Kidney (tissue), 14 donors: ENCODE data around the gene SNX15. TPM values are rescaled to one million over a fixed set of nuclear protein-coding genes. Genes with fewer than 3 reads are reported as not detected.

Experiments
- DNase-seq, 5 donors: peaks; one replicate each; pipeline ENCODE4 v3.0.0-alpha.2; 2013 to 2020
- FAIRE-seq: peaks from 2 replicates; lab custom pipeline; 2012; peaks lifted over from hg19 to GRCh38; lab: Jason Lieb, UNC
- H3K27ac ChIP-seq, 2 donors: one replicate each; pipeline ENCODE4 v1.7.0; 2013; ENCODE audit warnings: low read depth in 2 of 2, low read length in 2 of 2, inconsistent platforms in 1 of 2
- H3K27me3 ChIP-seq: one replicate; pipeline ENCODE4 v1.7.1; 2013; ENCODE audit warnings: low read length, inconsistent platforms; ENCODE audit not compliant: control insufficient read depth, insufficient read depth
- H3K36me3 ChIP-seq, 3 donors: one replicate each; pipeline versions ENCODE4 v1.7.0 to v1.7.1; 2013; ENCODE audit warnings: low read length in 3 of 3, control low read depth in 1 of 3, inconsistent platforms in 1 of 3; ENCODE audit not compliant: insufficient read depth in 3 of 3, control insufficient read depth in 2 of 3
- H3K4me1 ChIP-seq, 3 donors: one replicate each; pipeline versions ENCODE4 v1.7.0 to v1.7.1; 2013; ENCODE audit warnings: low read length in 3 of 3, inconsistent platforms in 1 of 3, low read depth in 1 of 3; ENCODE audit not compliant: control insufficient read depth in 2 of 3, insufficient read depth in 2 of 3
- H3K4me3 ChIP-seq, 3 donors: one replicate each; pipeline versions ENCODE4 v1.7.0 to v1.8.1; 2013; ENCODE audit warnings: low read length in 3 of 3, control low read depth in 1 of 3, inconsistent platforms in 1 of 3
- H3K9ac ChIP-seq, 3 donors: one replicate each; pipeline versions ENCODE4 v1.7.0 to v1.7.1; 2013; ENCODE audit warnings: low read length in 3 of 3, control low read depth in 1 of 3, inconsistent platforms in 1 of 3
- H3K9me3 ChIP-seq, 3 donors: one replicate each; pipeline versions ENCODE4 v1.7.0 to v1.7.1; 2013; ENCODE audit warnings: low read length in 3 of 3, control low read depth in 1 of 3, inconsistent platforms in 1 of 3; ENCODE audit not compliant: control insufficient read depth in 2 of 3, insufficient read depth in 1 of 3
- intact Hi-C: fragments of 100-400 bp; cut with DNase I; formaldehyde crosslinking; loops from one replicate; pipeline ENCODE4 v1.11.1; 2022
- polyA plus RNA-seq: library from polyadenylated mRNA; stranded (reverse); fragments of 350-450 nt; fragmentation: Illumina TruSeq; extraction: RNeasy Lipid Tissue Mini Kit (QIAGEN cat#74804); gene quantifications from one replicate; pipeline ENCODE4 v1.2.3, GENCODE V29; 2014; ENCODE audit warnings: low read depth, low replicate concordance; ENCODE audit not compliant: insufficient read depth
- total RNA-seq: library from RNA; stranded (reverse); fragmentation: NEBNext Ultra II Directional; extraction: Animal tissue kit (Norgen Biotek cat#: 25700); gene quantifications from one replicate; pipeline ENCODE4 v1.2.1, GENCODE V29; 2021
- TF ChIP-seq, protein P1 (sequence below): IDR thresholded peaks from 3 replicates; pipeline ENCODE4 v1.5.1; 2012; ENCODE audit warnings: mild to moderate bottlenecking, moderate library complexity, borderline replicate concordance; ENCODE audit not compliant: insufficient read depth; ENCODE audit errors: extremely low read depth
- donor health status: control.
- donor health status: control.
- donor health status: control.
- donor health status: control.
- donor health status: control.
- donor health status: DM: yes; HTN: yes; CAD: no.
- donor health status: Normal renal cell carcinoma (clear cell type).

The SNX15 gene
- total and polyA plus RNA-seq, 2 donors from 2014 or later: 27.7 to 29.6 TPM

- H3K9me3 ChIP-seq: no peaks in the 10 kb centered on the region
- TF ChIP-seq, protein P1, sequence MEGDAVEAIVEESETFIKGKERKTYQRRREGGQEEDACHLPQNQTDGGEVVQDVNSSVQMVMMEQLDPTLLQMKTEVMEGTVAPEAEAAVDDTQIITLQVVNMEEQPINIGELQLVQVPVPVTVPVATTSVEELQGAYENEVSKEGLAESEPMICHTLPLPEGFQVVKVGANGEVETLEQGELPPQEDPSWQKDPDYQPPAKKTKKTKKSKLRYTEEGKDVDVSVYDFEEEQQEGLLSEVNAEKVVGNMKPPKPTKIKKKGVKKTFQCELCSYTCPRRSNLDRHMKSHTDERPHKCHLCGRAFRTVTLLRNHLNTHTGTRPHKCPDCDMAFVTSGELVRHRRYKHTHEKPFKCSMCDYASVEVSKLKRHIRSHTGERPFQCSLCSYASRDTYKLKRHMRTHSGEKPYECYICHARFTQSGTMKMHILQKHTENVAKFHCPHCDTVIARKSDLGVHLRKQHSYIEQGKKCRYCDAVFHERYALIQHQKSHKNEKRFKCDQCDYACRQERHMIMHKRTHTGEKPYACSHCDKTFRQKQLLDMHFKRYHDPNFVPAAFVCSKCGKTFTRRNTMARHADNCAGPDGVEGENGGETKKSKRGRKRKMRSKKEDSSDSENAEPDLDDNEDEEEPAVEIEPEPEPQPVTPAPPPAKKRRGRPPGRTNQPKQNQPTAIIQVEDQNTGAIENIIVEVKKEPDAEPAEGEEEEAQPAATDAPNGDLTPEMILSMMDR: no peak
- H3K4me3 ChIP-seq: no peak overlapping the region
- DNase-seq (peak in 3 of 5 donors; percentile 46 to 67 (median 56)), FAIRE-seq (no peak)
- H3K36me3 ChIP-seq: no peaks in the 10 kb centered on the region
- no peak overlapping the region for H3K9ac ChIP-seq
- H3K4me1 ChIP-seq: peaks cover 0 to 18% (median 6%) of the 10 kb centered on the region in 3 donors
- no peaks in the 10 kb centered on the region for H3K27me3 ChIP-seq
- intact Hi-C loops: loop anchor here (10.0 kb wide), 1 partner anchor 64 kb away; the partner anchor contains the start of gene GPHA2
- H3K27ac ChIP-seq: peak overlapping the region; percentile 2 to 49
Measured at GRCh38 chr11:64998690-64999431, 28.4 kb upstream of the SNX15 start.

DNA sequence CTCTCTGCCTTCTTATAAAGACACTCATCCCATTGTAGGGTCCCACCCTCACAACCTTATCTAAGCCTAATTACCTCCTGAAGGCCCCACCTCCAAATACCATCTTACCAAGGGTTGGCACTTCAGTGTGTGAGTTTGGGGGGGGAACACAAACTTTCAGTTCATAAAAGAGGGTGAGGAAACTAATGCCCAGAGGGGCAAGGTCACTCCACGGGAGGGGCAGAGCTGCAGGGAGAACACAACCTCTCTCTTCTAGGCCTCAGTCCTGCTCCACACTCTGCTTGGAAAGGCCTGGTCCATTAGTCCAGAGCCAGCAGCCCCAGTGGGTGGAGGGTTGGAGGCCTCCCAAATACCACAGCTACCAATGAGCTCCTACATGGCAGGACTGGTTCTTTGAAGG lies 27.8 kb upstream of the SNX15 start:
- intact Hi-C loops: loop anchor here (10.0 kb wide), 1 partner anchor 65 kb away; the partner anchor contains the start of gene GPHA2
- Histone ChIP-seq H3K27me3 (no peaks in the 10 kb centered on the region), H3K4me1 (peaks cover 0 to 18% (median 6%) of the 10 kb centered on the region in 3 donors), H3K27ac (no peak overlapping the region), H3K36me3 (no peaks in the 10 kb centered on the region), H3K9ac (no peak overlapping the region), H3K9me3 (no peaks in the 10 kb centered on the region), H3K4me3 (no peak overlapping the region)
- FAIRE-seq (no peak), DNase-seq (no peak)
- TF ChIP-seq, protein P1: no peak

DNA sequence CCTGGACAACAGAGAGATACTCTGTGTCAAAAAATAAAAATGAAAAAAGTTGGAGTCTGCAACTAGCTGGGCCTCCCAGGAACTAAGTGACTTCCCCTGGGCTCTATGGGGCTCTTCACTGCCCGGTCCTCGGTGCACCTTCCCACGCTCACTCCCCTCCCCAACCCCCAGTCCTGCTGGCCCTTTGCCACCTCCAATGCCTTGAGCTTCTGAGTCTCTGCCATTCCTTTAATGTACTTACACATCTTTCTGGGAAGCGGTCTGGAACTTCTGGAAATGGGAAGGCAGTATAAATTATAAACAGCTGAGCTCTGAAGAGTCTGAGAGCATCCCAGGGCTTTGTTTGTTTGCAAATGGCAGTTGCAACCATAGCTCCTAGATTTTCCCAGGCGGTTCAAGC lies 24.5 kb upstream of the SNX15 start:
- no peaks in the 10 kb centered on the region for H3K27me3 ChIP-seq
- no peaks in the 10 kb centered on the region for H3K36me3 ChIP-seq
- FAIRE-seq: no peak
- no peak overlapping the region for H3K27ac ChIP-seq
- H3K4me1 ChIP-seq: peaks cover 0 to 9% (median 0%) of the 10 kb centered on the region in 3 donors
- H3K9me3 ChIP-seq: no peaks in the 10 kb centered on the region
- DNase-seq: no peak
- H3K9ac ChIP-seq: no peak overlapping the region
- TF ChIP-seq, protein P1: no peak
- H3K4me3 ChIP-seq: no peak overlapping the region
- intact Hi-C loops: no loop called here
